ENCODE data around the gene ZNF827.

DNA sequence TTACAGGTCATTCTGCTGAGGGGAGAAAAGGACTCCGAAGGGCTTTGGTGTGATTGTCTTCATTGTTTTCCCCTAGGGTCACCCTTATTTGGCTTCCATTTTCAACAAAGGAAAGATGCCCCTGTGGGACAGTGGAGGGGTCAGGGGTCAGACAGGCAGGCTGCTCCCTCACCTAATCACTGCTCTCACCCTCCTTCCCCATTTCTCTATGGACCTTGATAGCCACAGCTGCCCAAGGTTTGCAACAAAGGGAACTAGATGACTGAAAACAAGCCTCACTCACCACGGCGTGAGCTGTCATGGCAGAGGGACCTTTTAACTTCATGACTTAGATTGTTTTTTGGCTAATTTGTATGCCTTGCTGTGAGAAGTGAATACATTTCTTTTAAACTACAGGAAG lies 218.0 kb downstream of the ZNF827 start:
- no peak for TF ChIP-seq MED1 (CRISPR knock-in tag; IDR thresholded peaks at IDR 0.05)
- no peak for TF ChIP-seq FOXM1 (CRISPR knock-in tag; IDR thresholded peaks at IDR 0.05)
- TF ChIP-seq FOXJ3 (CRISPR knock-in tag; IDR thresholded peaks at IDR 0.05; ENCODE audit: borderline replicate concordance) = no peak
- TF ChIP-seq, protein P1, sequence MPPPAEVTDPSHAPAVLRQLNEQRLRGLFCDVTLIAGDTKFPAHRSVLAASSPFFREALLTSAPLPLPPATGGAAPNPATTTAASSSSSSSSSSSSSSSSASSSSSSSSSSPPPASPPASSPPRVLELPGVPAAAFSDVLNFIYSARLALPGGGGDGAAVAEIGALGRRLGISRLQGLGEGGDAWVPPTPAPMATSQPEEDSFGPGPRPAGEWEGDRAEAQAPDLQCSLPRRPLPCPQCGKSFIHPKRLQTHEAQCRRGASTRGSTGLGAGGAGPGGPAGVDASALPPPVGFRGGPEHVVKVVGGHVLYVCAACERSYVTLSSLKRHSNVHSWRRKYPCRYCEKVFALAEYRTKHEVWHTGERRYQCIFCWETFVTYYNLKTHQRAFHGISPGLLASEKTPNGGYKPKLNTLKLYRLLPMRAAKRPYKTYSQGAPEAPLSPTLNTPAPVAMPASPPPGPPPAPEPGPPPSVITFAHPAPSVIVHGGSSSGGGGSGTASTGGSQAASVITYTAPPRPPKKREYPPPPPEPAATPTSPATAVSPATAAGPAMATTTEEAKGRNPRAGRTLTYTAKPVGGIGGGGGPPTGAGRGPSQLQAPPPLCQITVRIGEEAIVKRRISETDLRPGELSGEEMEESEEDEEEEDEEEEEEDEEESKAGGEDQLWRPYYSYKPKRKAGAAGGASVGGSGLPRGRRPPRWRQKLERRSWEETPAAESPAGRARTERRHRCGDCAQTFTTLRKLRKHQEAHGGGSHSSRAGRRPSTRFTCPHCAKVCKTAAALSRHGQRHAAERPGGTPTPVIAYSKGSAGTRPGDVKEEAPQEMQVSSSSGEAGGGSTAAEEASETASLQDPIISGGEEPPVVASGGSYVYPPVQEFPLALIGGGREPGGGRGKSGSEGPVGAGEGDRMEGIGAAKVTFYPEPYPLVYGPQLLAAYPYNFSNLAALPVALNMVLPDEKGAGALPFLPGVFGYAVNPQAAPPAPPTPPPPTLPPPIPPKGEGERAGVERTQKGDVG (CRISPR knock-in tag; IDR thresholded peaks at IDR 0.05; ENCODE audit: borderline replicate concordance) = no peak
- no peak for TF ChIP-seq NFE2L2 (IDR thresholded peaks at IDR 0.05; ENCODE audit: low read length)
- no peak for TF ChIP-seq SNAPC2 (CRISPR knock-in tag; IDR thresholded peaks at IDR 0.05)
- TF ChIP-seq ZSCAN30 (CRISPR knock-in tag; IDR thresholded peaks at IDR 0.05) = no peak
- TF ChIP-seq, protein P2, sequence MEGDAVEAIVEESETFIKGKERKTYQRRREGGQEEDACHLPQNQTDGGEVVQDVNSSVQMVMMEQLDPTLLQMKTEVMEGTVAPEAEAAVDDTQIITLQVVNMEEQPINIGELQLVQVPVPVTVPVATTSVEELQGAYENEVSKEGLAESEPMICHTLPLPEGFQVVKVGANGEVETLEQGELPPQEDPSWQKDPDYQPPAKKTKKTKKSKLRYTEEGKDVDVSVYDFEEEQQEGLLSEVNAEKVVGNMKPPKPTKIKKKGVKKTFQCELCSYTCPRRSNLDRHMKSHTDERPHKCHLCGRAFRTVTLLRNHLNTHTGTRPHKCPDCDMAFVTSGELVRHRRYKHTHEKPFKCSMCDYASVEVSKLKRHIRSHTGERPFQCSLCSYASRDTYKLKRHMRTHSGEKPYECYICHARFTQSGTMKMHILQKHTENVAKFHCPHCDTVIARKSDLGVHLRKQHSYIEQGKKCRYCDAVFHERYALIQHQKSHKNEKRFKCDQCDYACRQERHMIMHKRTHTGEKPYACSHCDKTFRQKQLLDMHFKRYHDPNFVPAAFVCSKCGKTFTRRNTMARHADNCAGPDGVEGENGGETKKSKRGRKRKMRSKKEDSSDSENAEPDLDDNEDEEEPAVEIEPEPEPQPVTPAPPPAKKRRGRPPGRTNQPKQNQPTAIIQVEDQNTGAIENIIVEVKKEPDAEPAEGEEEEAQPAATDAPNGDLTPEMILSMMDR (CRISPR knock-in tag; IDR thresholded peaks at IDR 0.05) = no peak
- TF ChIP-seq, protein P3, sequence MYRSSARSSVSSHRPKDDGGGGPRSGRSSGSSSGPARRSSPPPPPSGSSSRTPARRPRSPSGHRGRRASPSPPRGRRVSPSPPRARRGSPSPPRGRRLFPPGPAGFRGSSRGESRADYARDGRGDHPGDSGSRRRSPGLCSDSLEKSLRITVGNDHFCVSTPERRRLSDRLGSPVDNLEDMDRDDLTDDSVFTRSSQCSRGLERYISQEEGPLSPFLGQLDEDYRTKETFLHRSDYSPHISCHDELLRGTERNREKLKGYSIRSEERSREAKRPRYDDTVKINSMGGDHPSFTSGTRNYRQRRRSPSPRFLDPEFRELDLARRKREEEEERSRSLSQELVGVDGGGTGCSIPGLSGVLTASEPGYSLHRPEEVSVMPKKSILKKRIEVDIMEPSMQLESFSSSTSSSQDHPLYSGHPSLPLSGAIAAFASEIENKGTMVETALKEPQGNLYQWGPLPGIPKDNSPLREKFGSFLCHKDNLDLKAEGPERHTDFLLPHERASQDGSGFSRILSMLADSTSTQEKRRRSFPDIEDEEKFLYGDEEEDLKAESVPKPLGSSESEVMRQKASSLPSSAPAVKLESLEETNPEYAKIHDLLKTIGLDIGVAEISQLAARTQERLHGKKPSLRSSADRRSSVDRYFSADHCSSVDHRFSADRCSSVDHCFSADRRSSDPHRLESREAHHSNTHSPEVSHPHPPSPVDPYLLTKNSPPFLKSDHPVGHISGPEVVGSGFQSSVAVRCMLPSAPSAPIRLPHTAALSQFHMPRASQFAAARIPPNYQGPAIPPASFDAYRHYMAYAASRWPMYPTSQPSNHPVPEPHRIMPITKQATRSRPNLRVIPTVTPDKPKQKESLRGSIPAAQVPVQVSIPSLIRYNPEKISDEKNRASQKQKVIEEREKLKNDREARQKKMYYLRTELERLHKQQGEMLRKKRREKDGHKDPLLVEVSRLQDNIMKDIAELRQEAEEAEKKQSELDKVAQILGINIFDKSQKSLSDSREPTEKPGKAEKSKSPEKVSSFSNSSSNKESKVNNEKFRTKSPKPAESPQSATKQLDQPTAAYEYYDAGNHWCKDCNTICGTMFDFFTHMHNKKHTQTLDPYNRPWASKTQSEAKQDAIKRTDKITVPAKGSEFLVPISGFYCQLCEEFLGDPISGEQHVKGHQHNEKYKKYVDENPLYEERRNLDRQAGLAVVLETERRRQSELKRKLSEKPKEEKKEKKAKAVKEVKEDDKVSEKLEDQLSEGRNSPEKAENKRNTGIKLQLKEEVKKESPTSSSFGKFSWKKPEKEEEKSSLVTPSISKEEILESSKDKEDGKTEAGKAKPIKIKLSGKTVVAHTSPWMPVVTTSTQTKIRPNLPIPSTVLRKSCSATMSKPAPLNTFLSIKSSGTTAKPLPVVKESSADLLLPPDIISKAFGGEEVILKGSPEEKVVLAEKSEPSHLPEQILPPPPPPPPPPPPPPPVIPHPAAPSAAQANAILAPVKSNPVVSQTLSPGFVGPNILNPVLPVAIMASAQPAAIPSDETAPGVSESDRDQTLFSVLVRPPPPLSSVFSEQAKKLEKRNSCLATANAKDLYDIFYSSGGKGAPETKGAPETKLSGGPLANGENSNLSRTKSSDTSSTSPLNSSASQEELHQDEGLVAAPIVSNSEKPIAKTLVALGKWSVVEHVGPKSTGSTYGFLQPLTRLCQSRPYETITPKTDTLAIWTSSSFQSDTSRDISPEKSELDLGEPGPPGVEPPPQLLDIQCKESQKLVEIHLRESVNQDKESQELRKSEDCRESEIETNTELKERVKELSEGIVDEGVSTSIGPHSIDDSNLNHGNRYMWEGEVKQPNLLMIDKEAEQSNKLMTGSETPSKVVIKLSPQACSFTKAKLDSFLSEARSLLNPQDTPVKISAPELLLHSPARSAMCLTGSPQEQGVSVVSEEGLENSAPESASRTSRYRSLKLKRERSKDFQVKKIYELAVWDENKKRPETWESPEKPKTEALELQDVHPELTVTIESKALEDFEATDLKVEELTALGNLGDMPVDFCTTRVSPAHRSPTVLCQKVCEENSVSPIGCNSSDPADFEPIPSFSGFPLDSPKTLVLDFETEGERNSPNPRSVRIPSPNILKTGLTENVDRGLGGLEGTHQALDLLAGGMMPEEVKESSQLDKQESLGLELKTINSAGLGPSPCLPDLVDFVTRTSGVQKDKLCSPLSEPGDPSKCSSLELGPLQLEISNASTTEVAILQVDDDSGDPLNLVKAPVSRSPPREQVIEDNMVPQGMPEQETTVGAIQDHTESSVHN (CRISPR knock-in tag; IDR thresholded peaks at IDR 0.05) = no peak
- TF ChIP-seq, protein P4, sequence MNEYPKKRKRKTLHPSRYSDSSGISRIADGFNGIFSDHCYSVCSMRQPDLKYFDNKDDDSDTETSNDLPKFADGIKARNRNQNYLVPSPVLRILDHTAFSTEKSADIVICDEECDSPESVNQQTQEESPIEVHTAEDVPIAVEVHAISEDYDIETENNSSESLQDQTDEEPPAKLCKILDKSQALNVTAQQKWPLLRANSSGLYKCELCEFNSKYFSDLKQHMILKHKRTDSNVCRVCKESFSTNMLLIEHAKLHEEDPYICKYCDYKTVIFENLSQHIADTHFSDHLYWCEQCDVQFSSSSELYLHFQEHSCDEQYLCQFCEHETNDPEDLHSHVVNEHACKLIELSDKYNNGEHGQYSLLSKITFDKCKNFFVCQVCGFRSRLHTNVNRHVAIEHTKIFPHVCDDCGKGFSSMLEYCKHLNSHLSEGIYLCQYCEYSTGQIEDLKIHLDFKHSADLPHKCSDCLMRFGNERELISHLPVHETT (CRISPR knock-in tag; conservative IDR thresholded peaks at IDR 0.05) = no peak
- no peak for TF ChIP-seq NFYB (CRISPR knock-in tag; IDR thresholded peaks at IDR 0.05)
- TF ChIP-seq NFIC (IDR thresholded peaks at IDR 0.05; ENCODE audit: low read length) = no peak
- TF ChIP-seq YY1 (IDR thresholded peaks at IDR 0.05; ENCODE audit: insufficient read depth, insufficient replicate concordance, low read depth, low read length) = no peak

Measured in HepG2 (cell line).